GM12892 (cell line): Measurements from ENCODE around the gene DQX1.
"Not testable (repeated sequence)": the region's sequence is repeated elsewhere in the genome, so short reads cannot be mapped to it uniquely, and the experiment has no call there.

ENCODE experiments used
- DNase-seq: peaks from one replicate; pipeline ENCODE4 v3.0.0; 2011; ENCODE audit not compliant: insufficient read length
- FAIRE-seq: peaks from 2 replicates; lab custom pipeline; 2011; peaks lifted over from hg19 to GRCh38; lab: Jason Lieb, UNC
- POLR2A ChIP-seq: IDR thresholded peaks from 2 replicates; pipeline ENCODE4 v1.6.1; 2011; ENCODE audit warnings: low read depth, low read length, control low read depth
- POLR2AphosphoS5 ChIP-seq: IDR thresholded peaks from 2 replicates; pipeline ENCODE4 v1.6.1; 2011; ENCODE audit warnings: low read depth, low read length, control low read depth
- TAF1 ChIP-seq: IDR thresholded peaks from 2 replicates; pipeline ENCODE4 v1.6.1; 2011; ENCODE audit warnings: low read depth, mild to moderate bottlenecking, control low read depth, low read length, borderline replicate concordance

The DQX1 gene

GRCh38 chr2:74495440-74495839 is 30.6 kb downstream of the DQX1 start:
- FAIRE-seq (no peak), DNase-seq (no peak)
- TF ChIP-seq POLR2A (no peak), TAF1 (no peak), POLR2AphosphoS5 (no peak)

- FAIRE-seq (no peak), DNase-seq (no peak)
- TF ChIP-seq TAF1: no peak
Observed at GRCh38 chr2:74493546-74493945, 32.5 kb downstream of the DQX1 start.

GRCh38 chr2:74491648-74492544 is 34.1 kb downstream of the DQX1 start:
- no peak for DNase-seq
- FAIRE-seq: no peak
- TF ChIP-seq TAF1 (no peak), POLR2A (no peak), POLR2AphosphoS5 (no peak)

DNA sequence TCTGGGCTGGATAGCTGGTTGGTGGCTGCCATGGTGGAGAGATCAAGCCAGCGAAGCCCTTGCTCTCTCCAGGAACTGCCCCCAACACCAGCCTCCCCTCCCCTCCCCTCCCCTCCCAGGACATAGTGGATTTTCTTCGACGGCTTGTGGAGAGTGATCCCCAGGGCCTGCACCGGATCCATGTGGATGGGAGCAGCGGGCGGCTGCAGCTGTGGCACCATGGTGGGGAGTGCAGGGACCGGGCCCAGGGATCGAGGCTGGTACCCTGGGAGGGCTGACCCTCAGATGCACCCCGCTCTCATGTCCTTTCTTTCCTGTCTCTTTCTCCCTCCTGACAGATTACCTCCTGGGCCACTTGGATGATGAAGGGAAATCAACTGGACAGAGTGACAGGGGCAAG is 36.1 kb downstream of the DQX1 start:
- no peak for DNase-seq
- no peak for FAIRE-seq
- TF ChIP-seq POLR2A: no peak

DNA sequence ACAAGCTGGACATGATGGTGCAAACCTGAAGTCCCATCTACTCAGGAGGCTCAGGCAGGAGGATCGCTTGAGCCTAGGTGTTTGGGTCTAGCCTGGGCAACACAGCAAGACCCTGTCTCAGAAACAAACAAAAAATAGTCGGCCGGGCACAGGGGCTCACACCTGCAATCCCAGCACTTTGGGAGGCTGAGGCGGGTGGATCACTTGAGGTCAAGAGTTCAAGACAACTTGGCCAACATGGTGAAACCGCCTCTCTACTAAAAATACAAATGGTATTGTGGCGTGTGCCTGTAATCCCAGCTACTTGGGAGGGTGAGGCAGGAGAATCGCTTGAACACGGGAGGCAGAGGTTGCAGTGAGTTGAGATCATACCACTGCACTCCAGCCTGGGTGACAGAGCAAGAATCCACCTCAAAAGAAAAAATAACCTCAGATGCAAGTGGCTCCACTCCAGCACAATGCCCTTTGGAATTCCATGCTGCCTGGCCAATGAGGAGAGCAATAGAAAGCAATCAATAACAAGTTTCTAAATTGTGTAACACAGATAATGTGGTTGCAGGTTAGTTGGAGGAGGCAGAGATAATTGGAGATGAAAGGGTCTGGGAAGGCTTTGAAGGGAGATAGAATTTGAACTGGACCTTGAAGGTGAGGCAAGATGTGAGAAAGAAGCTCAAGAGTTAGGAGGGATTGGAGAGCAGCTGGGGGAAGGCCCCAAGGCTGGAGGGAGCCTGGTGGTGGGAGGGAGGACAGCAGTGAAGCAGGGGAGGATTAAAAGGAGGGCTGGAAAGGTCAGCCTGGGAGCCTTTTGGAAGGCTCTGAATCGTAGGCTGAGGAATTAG is 37.2 kb downstream of the DQX1 start:
- DNase-seq (no peak), FAIRE-seq (no peak)
- no peak for TF ChIP-seq TAF1
- TF ChIP-seq POLR2A: no peak
- TF ChIP-seq POLR2AphosphoS5: no peak

DNA sequence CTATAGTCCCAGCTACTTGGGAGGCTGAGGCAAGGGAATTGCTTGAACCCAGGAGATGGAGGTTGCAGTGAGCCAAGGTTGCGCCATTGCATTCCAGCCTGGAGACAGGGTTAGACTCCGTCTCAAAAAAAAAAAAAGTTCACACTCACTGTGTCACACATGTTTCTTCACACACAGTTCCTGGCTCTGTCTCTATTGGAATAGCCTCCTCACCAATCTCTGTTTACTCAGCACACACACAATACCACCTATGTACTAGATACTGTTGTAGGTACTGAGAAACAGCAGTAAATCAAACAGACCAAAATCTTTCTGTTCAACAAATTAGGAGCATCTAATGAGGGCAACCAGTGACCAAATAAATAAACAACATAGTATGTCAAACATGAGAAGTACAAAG is 39.9 kb downstream of the DQX1 start:
- DNase-seq (no peak), FAIRE-seq (no peak)
- TF ChIP-seq TAF1 (no peak), POLR2A (no peak), POLR2AphosphoS5 (no peak)

DNA sequence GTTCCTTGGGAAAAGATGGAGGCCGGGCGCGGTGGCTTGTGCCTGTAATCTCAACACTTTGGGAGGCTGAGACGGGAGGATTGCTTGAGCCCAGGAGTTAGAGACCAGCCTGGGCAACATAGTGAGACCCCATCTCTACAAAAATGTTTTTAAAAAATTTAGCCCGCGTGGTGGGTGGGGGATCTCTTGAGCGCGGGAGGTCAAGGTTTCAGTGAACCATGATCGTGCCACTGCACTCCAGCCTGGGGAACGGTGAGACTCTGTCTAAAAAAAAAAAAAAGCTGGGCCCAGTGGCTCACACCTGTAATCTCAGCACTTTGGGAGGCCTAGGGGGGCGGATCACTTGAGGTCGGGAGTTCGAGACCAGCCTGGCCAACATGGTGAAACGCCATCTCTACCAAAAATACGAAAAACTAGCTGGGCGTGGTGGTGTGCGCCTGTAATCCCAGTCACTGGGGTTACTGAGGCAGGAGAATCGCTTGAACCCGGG is 42.3 kb downstream of the DQX1 start:
- not testable (repeated sequence) for FAIRE-seq, DNase-seq

GRCh38 chr2:74482801-74483674 is 43.0 kb downstream of the DQX1 start, which contains the start of the genes CCDC142 and TTC31:
Gene CCDC142 (minus strand): TSS chr2:74482998. CDS start chr2:74482837, 161 bp downstream.
Gene TTC31 (plus strand): TSS chr2:74483081. CDS start chr2:74483096, 15 bp downstream.
- no peak; the same call in none of the 2 replicates for TF ChIP-seq POLR2AphosphoS5
- peak; percentile 71 for TF ChIP-seq POLR2A
- TF ChIP-seq TAF1: peak; percentile 64; the same call in 1 of the 2 replicates
- FAIRE-seq: peak; percentile 95
- DNase-seq: peak; percentile 91

- FAIRE-seq (peak; percentile 9), DNase-seq (peak; percentile 52)
- TF ChIP-seq POLR2AphosphoS5: 0 out of 2 replicates have a peak, but pooled peaks have one; percentile 7
- peak; percentile 15; the same call in 1 of the 2 replicates for TF ChIP-seq TAF1
- no peak for TF ChIP-seq POLR2A
Observed at GRCh38 chr2:74481961-74482800, 43.9 kb downstream of the DQX1 start.

- FAIRE-seq (no peak), DNase-seq (no peak)
- no peak for TF ChIP-seq POLR2A
Observed at GRCh38 chr2:74481431-74481830, 44.6 kb downstream of the DQX1 start.
